Measurements from ENCODE around the gene GABBR2. TPM values are rescaled to one million over a fixed set of nuclear protein-coding genes. Genes with fewer than 3 reads are reported as not detected.

GABBR2 gene
- total RNA-seq, 1 donor from 2014 or later, result 0.74 TPM

DNA sequence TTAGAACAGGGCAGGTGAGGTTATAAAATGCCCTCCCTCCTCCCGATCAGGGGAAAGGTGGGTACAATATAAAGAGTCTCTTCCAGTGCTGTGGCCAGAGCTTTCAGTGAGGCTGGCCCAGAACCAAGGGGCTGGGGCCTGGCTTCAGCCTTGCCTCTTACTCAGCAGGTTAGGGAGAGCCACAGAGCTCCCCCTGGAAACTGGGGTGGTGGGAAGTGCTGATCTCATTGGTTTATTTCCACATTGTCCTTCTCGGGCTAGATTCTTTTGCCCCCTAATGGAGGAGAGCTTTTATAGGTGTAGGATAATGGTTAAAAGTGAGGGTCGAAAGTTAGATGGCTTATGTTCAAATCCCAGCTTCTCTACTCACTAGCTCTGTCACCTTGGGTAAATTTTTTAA lies 266.6 kb downstream of the GABBR2 start:
- no peak for DNase-seq (ENCODE audit: low spot score in 2 of 2, unreplicated experiment in 2 of 2)
- no peak overlapping the region for H3K27ac Mint-ChIP-seq
- no peaks in the 10 kb centered on the region for H3K4me1 Mint-ChIP-seq
- TF ChIP-seq, protein P1, sequence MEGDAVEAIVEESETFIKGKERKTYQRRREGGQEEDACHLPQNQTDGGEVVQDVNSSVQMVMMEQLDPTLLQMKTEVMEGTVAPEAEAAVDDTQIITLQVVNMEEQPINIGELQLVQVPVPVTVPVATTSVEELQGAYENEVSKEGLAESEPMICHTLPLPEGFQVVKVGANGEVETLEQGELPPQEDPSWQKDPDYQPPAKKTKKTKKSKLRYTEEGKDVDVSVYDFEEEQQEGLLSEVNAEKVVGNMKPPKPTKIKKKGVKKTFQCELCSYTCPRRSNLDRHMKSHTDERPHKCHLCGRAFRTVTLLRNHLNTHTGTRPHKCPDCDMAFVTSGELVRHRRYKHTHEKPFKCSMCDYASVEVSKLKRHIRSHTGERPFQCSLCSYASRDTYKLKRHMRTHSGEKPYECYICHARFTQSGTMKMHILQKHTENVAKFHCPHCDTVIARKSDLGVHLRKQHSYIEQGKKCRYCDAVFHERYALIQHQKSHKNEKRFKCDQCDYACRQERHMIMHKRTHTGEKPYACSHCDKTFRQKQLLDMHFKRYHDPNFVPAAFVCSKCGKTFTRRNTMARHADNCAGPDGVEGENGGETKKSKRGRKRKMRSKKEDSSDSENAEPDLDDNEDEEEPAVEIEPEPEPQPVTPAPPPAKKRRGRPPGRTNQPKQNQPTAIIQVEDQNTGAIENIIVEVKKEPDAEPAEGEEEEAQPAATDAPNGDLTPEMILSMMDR (IDR thresholded peaks at IDR 0.05; ENCODE audit: unreplicated experiment), result no peak
- no peaks in the 10 kb centered on the region for H3K9me3 Mint-ChIP-seq
- H3K36me3 Mint-ChIP-seq, result no peaks in the 10 kb centered on the region
- peaks cover 46% of the 10 kb centered on the region for H3K27me3 Mint-ChIP-seq (ENCODE audit: low read depth)
- no peak overlapping the region for H3K4me3 Mint-ChIP-seq

- Mint-ChIP-seq H3K4me1 (no peaks in the 10 kb centered on the region), H3K27me3 (ENCODE audit: low read depth) (peaks cover 29% of the 10 kb centered on the region), H3K36me3 (no peaks in the 10 kb centered on the region), H3K9me3 (no peaks in the 10 kb centered on the region), H3K27ac (no peak overlapping the region), H3K4me3 (no peak overlapping the region)
- no peak for DNase-seq (ENCODE audit: low spot score in 2 of 2, unreplicated experiment in 2 of 2)
- TF ChIP-seq, protein P1 (IDR thresholded peaks at IDR 0.05; ENCODE audit: unreplicated experiment), result no peak
Observed at GRCh38 chr9:98438666-98439065, 270.1 kb downstream of the GABBR2 start.

DNA sequence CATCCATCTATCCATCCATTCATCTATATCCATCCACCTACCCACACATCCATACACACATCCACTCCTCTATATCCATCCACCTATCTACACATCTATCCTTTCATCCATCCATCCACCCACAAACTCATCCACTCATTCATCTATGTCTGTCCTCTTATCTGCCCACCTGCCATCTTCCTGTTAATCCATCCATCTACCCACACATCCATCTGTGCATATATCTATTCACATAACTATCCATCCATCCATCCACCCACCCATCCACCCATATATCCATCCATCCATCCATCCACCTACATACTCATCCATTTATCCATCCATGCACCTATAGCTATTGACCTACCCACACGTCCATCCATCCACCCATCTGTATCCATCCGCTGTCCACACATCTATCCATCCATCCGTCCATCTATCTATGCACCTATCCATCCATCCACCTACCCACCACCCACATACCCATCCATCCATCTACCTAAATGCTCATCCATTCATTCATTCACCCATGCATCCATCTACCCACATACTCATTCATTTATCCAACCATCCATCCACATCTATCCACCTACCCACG lies 271.2 kb downstream of the GABBR2 start:
- TF ChIP-seq, protein P1 (IDR thresholded peaks at IDR 0.05; ENCODE audit: unreplicated experiment), result no peak
- Mint-ChIP-seq H3K9me3 (no peaks in the 10 kb centered on the region), H3K36me3 (no peaks in the 10 kb centered on the region), H3K4me1 (no peaks in the 10 kb centered on the region), H3K4me3 (no peak overlapping the region), H3K27me3 (ENCODE audit: low read depth) (peaks cover 21% of the 10 kb centered on the region), H3K27ac (no peak overlapping the region)
- DNase-seq (ENCODE audit: low spot score in 2 of 2, unreplicated experiment in 2 of 2), result no peak

GRCh38 chr9:98432960-98433359 lies 275.8 kb downstream of the GABBR2 start:
- TF ChIP-seq, protein P1 (IDR thresholded peaks at IDR 0.05; ENCODE audit: unreplicated experiment), result no peak
- Mint-ChIP-seq H3K4me1 (no peaks in the 10 kb centered on the region), H3K27me3 (ENCODE audit: low read depth) (peaks cover 22% of the 10 kb centered on the region), H3K9me3 (no peaks in the 10 kb centered on the region), H3K4me3 (no peak overlapping the region), H3K36me3 (no peaks in the 10 kb centered on the region), H3K27ac (no peak overlapping the region)
- DNase-seq (ENCODE audit: low spot score in 2 of 2, unreplicated experiment in 2 of 2), result no peak

- TF ChIP-seq, protein P1 (IDR thresholded peaks at IDR 0.05; ENCODE audit: unreplicated experiment), result no peak
- Mint-ChIP-seq H3K36me3 (no peaks in the 10 kb centered on the region), H3K9me3 (no peaks in the 10 kb centered on the region), H3K4me3 (no peak overlapping the region), H3K27ac (no peak overlapping the region), H3K4me1 (no peaks in the 10 kb centered on the region), H3K27me3 (ENCODE audit: low read depth) (peaks cover 24% of the 10 kb centered on the region)
- no peak for DNase-seq (ENCODE audit: low spot score in 2 of 2, unreplicated experiment in 2 of 2)
Observed at GRCh38 chr9:98432134-98432533, 276.6 kb downstream of the GABBR2 start.

Data from mesothelial cell of epicardium (in vitro differentiated cells).